Fibroblast of villous mesenchyme (primary cell): ENCODE measurements around the gene TCP11L1. TPM values are rescaled to one million over a fixed set of nuclear protein-coding genes. Genes with fewer than 3 reads are reported as not detected.

Experiments
- DNase-seq: peaks from one replicate; pipeline ENCODE4 v3.0.0-alpha.2; 2010; ENCODE audit warnings: low read depth
- H3K4me3 ChIP-seq: 2 replicates; pipeline ENCODE4 v1.5.1; 2011; ENCODE audit warnings: low read depth, mild to moderate bottlenecking, low read length
- CTCF ChIP-seq: IDR thresholded peaks from 2 replicates; pipeline ENCODE4 v1.5.1; 2012; ENCODE audit warnings: low read depth, mild to moderate bottlenecking, low read length; ENCODE audit not compliant: insufficient read depth
- total RNA-seq: library from RNA; depleted of rRNA; stranded (reverse); fragments of >200 nt; gene quantifications from 2 replicates; pipeline ENCODE4 v1.2.3, GENCODE V29; 2012

TCP11L1 gene
- total RNA-seq, 1 donor: 37.1 TPM

- DNase-seq: no peak
- no peak overlapping the region for H3K4me3 ChIP-seq
- TF ChIP-seq CTCF: no peak
Measured at GRCh38 chr11:33057284-33057683, 17.9 kb downstream of the TCP11L1 start.

- H3K4me3 ChIP-seq: no peak overlapping the region
- DNase-seq: no peak
- no peak for TF ChIP-seq CTCF
Measured at GRCh38 chr11:33059331-33060007, 20.1 kb downstream of the TCP11L1 start.

- TF ChIP-seq CTCF: no peak
- DNase-seq: no peak
- no peak overlapping the region for H3K4me3 ChIP-seq
Measured at GRCh38 chr11:33060271-33060670, 20.9 kb downstream of the TCP11L1 start.

- no peak for TF ChIP-seq CTCF
- peak; percentile 60 for DNase-seq
- H3K4me3 ChIP-seq: no peak overlapping the region
Measured at GRCh38 chr11:33062137-33062536, 22.8 kb downstream of the TCP11L1 start.

GRCh38 chr11:33063326-33063881, 24.0 kb downstream of the TCP11L1 start:
- no peak for TF ChIP-seq CTCF
- peak; percentile 61 for DNase-seq
- no peak overlapping the region for H3K4me3 ChIP-seq

- no peak overlapping the region for H3K4me3 ChIP-seq
- DNase-seq: no peak
- no peak for TF ChIP-seq CTCF
Measured at GRCh38 chr11:33064033-33064825, 24.9 kb downstream of the TCP11L1 start.
